GM23248 (cell line): ENCODE results near the gene PRR23A. TPM values are rescaled to one million over a fixed set of nuclear protein-coding genes. Genes with fewer than 3 reads are reported as not detected.

Experiments
- DNase-seq: peaks from one replicate; pipeline ENCODE4 v3.0.0-alpha.2; 2015
- H2AFZ ChIP-seq: fragments of 200-600 bp; sonication (generic); 2 replicates; pipeline ENCODE4 v1.6.1; 2016; ENCODE audit warnings: antibody characterized with exemption
- H3F3A ChIP-seq: fragments of 200-600 bp; sonication (generic); 2 replicates; pipeline ENCODE4 v1.6.1; 2016; ENCODE audit warnings: mild to moderate bottlenecking, antibody characterized with exemption, mixed run types; ENCODE audit not compliant: insufficient read depth
- H3K27ac ChIP-seq: fragments of 200-600 bp; sonication (generic); 2 replicates; pipeline ENCODE4 v1.5.1; 2016; ENCODE audit warnings: mild to moderate bottlenecking
- H3K27me3 ChIP-seq: fragments of 200-600 bp; sonication (generic); replicated peaks from 2 replicates; pipeline ENCODE4 v1.6.1; 2016; ENCODE audit warnings: mild to moderate bottlenecking; ENCODE audit not compliant: insufficient read depth
- H3K36me3 ChIP-seq: fragments of 200-600 bp; sonication (generic); 2 replicates; pipeline ENCODE4 v1.6.1; 2016; ENCODE audit warnings: low read depth, mild to moderate bottlenecking
- H3K4me1 ChIP-seq: fragments of 200-600 bp; sonication (generic); 2 replicates; pipeline ENCODE4 v1.6.1; 2016; ENCODE audit warnings: mild to moderate bottlenecking; ENCODE audit not compliant: insufficient read depth
- H3K4me2 ChIP-seq: fragments of 200-600 bp; sonication (generic); one replicate; pipeline ENCODE4 v1.6.1; 2016; ENCODE audit warnings: mild to moderate bottlenecking; ENCODE audit not compliant: unreplicated experiment
- H3K4me3 ChIP-seq: fragments of 200-600 bp; sonication (generic); 2 replicates; pipeline ENCODE4 v1.5.1; 2016; ENCODE audit warnings: mild to moderate bottlenecking
- H3K79me2 ChIP-seq: fragments of 200-600 bp; sonication (generic); 2 replicates; pipeline ENCODE4 v1.6.1; 2016; ENCODE audit warnings: mild to moderate bottlenecking; ENCODE audit not compliant: insufficient read depth
- H3K9ac ChIP-seq: fragments of 200-600 bp; sonication (generic); 2 replicates; pipeline ENCODE4 v1.6.1; 2016; ENCODE audit warnings: mild to moderate bottlenecking
- H3K9me2 ChIP-seq: fragments of 200-600 bp; sonication (generic); 2 replicates; pipeline ENCODE4 v1.6.1; 2016; ENCODE audit warnings: mixed run types, mild to moderate bottlenecking, moderate library complexity; ENCODE audit not compliant: insufficient read depth
- H3K9me3 ChIP-seq: fragments of 200-600 bp; sonication (generic); one replicate; pipeline ENCODE4 v1.6.1; 2017; ENCODE audit warnings: low read depth
- H4K20me1 ChIP-seq: fragments of 200-600 bp; sonication (generic); 2 replicates; pipeline ENCODE4 v1.6.0; 2016; ENCODE audit not compliant: insufficient read depth
- EZH2 ChIP-seq: fragments of 200-600 bp; sonication (generic); IDR thresholded peaks from 2 replicates; pipeline ENCODE4 v1.6.1; 2018; ENCODE audit warnings: antibody characterized with exemption, mild to moderate bottlenecking; ENCODE audit not compliant: insufficient read depth, poor library complexity, severe bottlenecking
- EZH2phosphoT487 ChIP-seq: fragments of 200-600 bp; sonication (generic); IDR thresholded peaks from 2 replicates; pipeline ENCODE4 v1.6.1; 2018; ENCODE audit warnings: antibody characterized with exemption, moderate library complexity, mild to moderate bottlenecking, low read depth; ENCODE audit not compliant: insufficient read depth
- WGBS, 2 experiments: methylation state at CpG; one replicate each; pipeline ENCODE4 v1.1.6; 2015 to 2017; ENCODE audit warnings: low lambda C conversion rate in 2 of 2, low coverage in 1 of 2; ENCODE audit errors: missing lambda C conversion rate in 2 of 2; 5-methylcytosine and 5-hydroxymethylcytosine counted together
- in situ Hi-C: fragments of 300-500 bp; cut with MboI; formaldehyde crosslinking; loops from 2 replicates; pipeline ENCODE4 v1.15.0; 2020
- polyA plus RNA-seq: library from polyadenylated mRNA; unstranded; fragments of >200 nt; fragmentation: Nextera tagmentation; extraction: Ambion mirVana; gene quantifications from 2 replicates; pipeline ENCODE4 v1.2.1, GENCODE V29; 2016
- total RNA-seq: library from RNA; depleted of rRNA; stranded (reverse); fragments of >200 nt; shearing (Covaris generic); gene quantifications from 2 replicates; pipeline ENCODE4 v1.2.3, GENCODE V29; 2014; rRNA removed

Gene PRR23A
- total RNA-seq, result not detected in 2 replicates
- not detected in 2 replicates for polyA plus RNA-seq

DNA sequence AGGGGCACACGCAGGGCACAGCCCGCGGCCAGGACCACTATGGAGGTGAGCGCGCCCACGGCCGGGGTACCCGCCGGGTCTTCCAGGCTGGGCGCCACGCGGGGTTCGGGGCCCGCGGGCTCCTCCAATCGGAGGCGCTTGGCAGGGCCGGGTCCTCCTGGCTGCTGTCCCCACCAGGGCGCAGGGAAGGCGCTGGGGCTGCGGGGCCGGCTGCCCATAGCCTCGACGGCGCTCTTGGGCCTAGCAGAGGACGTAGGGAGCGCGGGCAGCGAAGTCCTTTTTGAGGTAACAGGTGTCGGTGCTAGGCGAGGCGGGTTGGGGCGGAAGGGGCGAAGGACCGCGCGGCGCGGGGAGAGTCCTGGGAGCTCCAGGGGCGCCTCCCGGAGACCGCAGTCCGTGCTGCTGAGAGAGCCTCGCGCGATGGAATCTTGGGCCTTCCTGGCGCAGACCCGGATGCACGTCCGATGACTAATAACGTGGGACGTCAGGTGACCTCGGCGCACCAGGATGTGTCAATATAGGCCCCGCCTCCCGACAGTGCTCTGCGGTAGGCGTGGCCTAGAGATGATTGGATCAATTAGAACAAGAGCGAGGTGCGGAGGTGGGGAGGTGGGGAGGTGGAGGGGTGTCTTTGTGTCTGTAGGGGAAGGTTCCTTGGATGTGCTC is at the start of gene PRR23A:
Gene PRR23A, minus strand, starts transcription at position 218 of the 666 bp plus-strand sequence. Its CDS starts 0 bp downstream, at position 218.
- 62 to 68% methylated on average over 49 to 53 of the region's 60 CpGs for WGBS, 2 experiments
- no peak for DNase-seq
- no peak within 1 kb of the TSS for H2AFZ ChIP-seq
- no peaks in the 10 kb centered on the region for H3K27me3 ChIP-seq
- no peaks in the 10 kb centered on the region for H3K9me2 ChIP-seq
- no peaks in the 10 kb centered on the region for H3K36me3 ChIP-seq
- H3K79me2 ChIP-seq, result no peaks in the 10 kb centered on the region
- no peak within 1 kb of the TSS for H3K27ac ChIP-seq
- in situ Hi-C loops, result no loop called here
- H3K4me1 ChIP-seq, result no peaks in the 10 kb centered on the region
- H3F3A ChIP-seq, result no peaks in the 10 kb centered on the region
- TF ChIP-seq EZH2phosphoT487, result no peak
- TF ChIP-seq EZH2, result no peak
- no peak within 1 kb of the TSS for H3K4me2 ChIP-seq
- no peaks in the 10 kb centered on the region for H3K9me3 ChIP-seq
- no peak within 1 kb of the TSS for H3K9ac ChIP-seq
- no peaks in the 10 kb centered on the region for H4K20me1 ChIP-seq
- H3K4me3 ChIP-seq, result no peak within 1 kb of the TSS

- Histone ChIP-seq H3K36me3 (no peaks in the 10 kb centered on the region), H3K9me2 (no peaks in the 10 kb centered on the region), H3K27ac (no peak overlapping the region), H3K9me3 (no peaks in the 10 kb centered on the region), H3K9ac (no peak overlapping the region), H3K79me2 (no peaks in the 10 kb centered on the region), H4K20me1 (no peaks in the 10 kb centered on the region), H3K4me2 (no peak overlapping the region), H3K4me1 (no peaks in the 10 kb centered on the region), H3K4me3 (no peak overlapping the region), H3K27me3 (no peaks in the 10 kb centered on the region), H3F3A (no peaks in the 10 kb centered on the region), H2AFZ (no peak overlapping the region)
- no peak for DNase-seq
- 22 to 33% methylated on average over 2 of the region's 2 CpGs for whole genome bisulfite sequencing, 2 experiments
- in situ Hi-C loops, result no loop called here
- TF ChIP-seq EZH2 (no peak), EZH2phosphoT487 (no peak)
Observed at GRCh38 chr3:139052802-139053600, 46.9 kb upstream of the PRR23A start.

DNA sequence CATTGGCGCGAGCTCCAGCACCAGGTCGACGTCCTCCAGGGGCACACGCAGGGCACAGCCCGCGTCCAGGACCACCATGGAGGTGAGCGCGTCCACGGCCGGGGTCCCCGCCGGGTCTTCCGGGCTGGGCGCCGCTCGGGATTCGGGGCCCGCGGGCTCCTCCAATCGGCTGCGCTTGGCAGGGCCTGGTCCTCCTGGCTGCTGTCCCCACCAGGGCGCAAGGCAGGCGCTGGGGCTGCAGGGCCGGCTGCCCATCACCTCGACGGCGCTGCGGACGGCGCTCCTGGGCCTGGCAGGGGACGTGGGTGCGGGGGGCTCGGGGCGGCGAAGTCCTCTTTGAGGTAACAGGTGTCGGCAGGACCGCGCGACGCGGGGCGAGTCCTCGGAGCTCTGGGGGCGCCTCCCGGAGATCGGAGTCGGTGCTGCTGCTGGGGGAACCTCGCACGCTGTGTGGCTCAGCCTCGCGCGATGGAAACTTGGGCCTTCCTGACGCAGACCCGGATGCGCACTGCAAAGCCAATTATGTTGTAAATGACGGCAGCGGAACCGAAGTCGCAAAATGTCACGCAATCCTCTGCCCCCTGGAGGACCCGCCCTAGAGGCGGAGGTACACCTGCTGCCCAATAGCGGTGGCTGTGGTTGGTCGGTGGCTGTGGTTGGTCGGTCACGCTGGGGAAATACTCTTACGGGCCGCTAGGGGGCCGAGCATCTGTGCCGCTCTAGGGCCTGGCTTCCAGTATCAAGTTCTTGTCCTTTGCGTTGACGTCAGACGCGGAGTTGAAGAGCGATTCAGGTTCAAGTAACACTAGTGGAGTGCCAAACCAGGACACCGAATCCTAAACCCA is 38.5 kb upstream of the PRR23A start, which contains the start of gene PRR23C:
Gene PRR23C, minus strand, starts transcription at position 527 of the 845 bp plus-strand sequence. Its CDS starts 272 bp downstream, at position 255.
- Histone ChIP-seq H3K4me2 (no peak within 1 kb of the TSS), H3K9me3 (no peaks in the 10 kb centered on the region), H3K27ac (no peak within 1 kb of the TSS), H3K79me2 (no peaks in the 10 kb centered on the region), H3K36me3 (no peaks in the 10 kb centered on the region), H2AFZ (no peak within 1 kb of the TSS), H4K20me1 (no peaks in the 10 kb centered on the region), H3K27me3 (no peaks in the 10 kb centered on the region), H3K9me2 (no peaks in the 10 kb centered on the region), H3K9ac (no peak within 1 kb of the TSS), H3K4me1 (no peaks in the 10 kb centered on the region), H3F3A (no peaks in the 10 kb centered on the region), H3K4me3 (no peak within 1 kb of the TSS)
- DNase-seq, result no peak
- WGBS, 2 experiments, result 39 to 44% methylated on average over 47 to 53 of the region's 77 CpGs
- TF ChIP-seq EZH2phosphoT487 (no peak), EZH2 (no peak)
- in situ Hi-C loops, result no loop called here
